Esophagus squamous epithelium (tissue), 5 donors: Measurements from ENCODE around the gene BZW1. TPM values are rescaled to one million over a fixed set of nuclear protein-coding genes. Genes with fewer than 3 reads are reported as not detected.
A peak's percentile ranks its signal among the peaks of the same experiment; 100 is the strongest.

Experiments used
- DNase-seq: peaks from one replicate; lab custom pipeline; 2025; lab: John Stamatoyannopoulos, UW
- H3K27ac ChIP-seq, 4 donors: fragments of 200-600 bp; sonication (generic); one replicate each; pipeline ENCODE4 v1.5.1; 2016 to 2019; ENCODE audit warnings: mild to moderate bottlenecking in 1 of 4
- H3K27me3 ChIP-seq, 4 donors: fragments of 200-600 bp; sonication (generic); 1 replicate in 3 of 4; 2 replicates in 1 of 4; pipeline versions ENCODE4 v1.5.1 to v1.6.0; 2017 to 2021; ENCODE audit warnings: antibody characterized with exemption in 1 of 4
- H3K36me3 ChIP-seq, 3 donors: fragments of 200-600 bp; sonication (generic); one replicate each; pipeline ENCODE4 v1.5.1; 2016 to 2019
- H3K4me1 ChIP-seq, 3 donors: fragments of 200-600 bp; sonication (generic); one replicate each; pipeline ENCODE4 v1.5.1; 2017 to 2019
- H3K4me3 ChIP-seq, 4 donors: fragments of 200-600 bp; sonication (generic); 1 replicate in 3 of 4; 2 replicates in 1 of 4; pipeline ENCODE4 v1.5.1; 2016 to 2019; ENCODE audit warnings: mild to moderate bottlenecking in 2 of 4, moderate library complexity in 1 of 4
- H3K9me3 ChIP-seq, 3 donors: fragments of 200-600 bp; sonication (generic); one replicate each; pipeline ENCODE4 v1.5.1; 2016 to 2019
- CTCF ChIP-seq, 6 experiments: fragments of 450-650 bp in 4 of 6; fragments of 200-600 bp in 2 of 6; sonication (generic) in 2 of 6; IDR thresholded peaks; one replicate each; pipeline ENCODE4 v1.5.1; 2016 to 2019; ENCODE audit warnings: antibody characterized with exemption in 6 of 6, mild to moderate bottlenecking in 4 of 6, moderate library complexity in 4 of 6
- POLR2A ChIP-seq, 4 donors: fragments of 450-650 bp; IDR thresholded peaks; one replicate each; pipeline ENCODE4 v1.6.1; 2017; ENCODE audit warnings: antibody characterized with exemption in 4 of 4, mild to moderate bottlenecking in 4 of 4, moderate library complexity in 3 of 4
- WGBS, 2 donors: methylation state at CpG; one replicate each; pipeline ENCODE4 v1.1.5; 2018; 5-methylcytosine and 5-hydroxymethylcytosine counted together
- intact Hi-C: fragments of 100-400 bp; cut with DNase I; formaldehyde crosslinking; loops from one replicate; pipeline ENCODE4 v1.15.0; 2022
- total RNA-seq, 4 donors: library from RNA; depleted of rRNA; stranded (reverse); fragments of >200 nt; gene quantifications; one replicate each; pipeline ENCODE4 v1.1.0, GENCODE V29; 2016
- donor health status: DM: yes; HTN: yes; CAD: no.

Gene BZW1
- total RNA-seq, 4 donors from 2014 or later = 129 to 303 (median 251) TPM

DNA sequence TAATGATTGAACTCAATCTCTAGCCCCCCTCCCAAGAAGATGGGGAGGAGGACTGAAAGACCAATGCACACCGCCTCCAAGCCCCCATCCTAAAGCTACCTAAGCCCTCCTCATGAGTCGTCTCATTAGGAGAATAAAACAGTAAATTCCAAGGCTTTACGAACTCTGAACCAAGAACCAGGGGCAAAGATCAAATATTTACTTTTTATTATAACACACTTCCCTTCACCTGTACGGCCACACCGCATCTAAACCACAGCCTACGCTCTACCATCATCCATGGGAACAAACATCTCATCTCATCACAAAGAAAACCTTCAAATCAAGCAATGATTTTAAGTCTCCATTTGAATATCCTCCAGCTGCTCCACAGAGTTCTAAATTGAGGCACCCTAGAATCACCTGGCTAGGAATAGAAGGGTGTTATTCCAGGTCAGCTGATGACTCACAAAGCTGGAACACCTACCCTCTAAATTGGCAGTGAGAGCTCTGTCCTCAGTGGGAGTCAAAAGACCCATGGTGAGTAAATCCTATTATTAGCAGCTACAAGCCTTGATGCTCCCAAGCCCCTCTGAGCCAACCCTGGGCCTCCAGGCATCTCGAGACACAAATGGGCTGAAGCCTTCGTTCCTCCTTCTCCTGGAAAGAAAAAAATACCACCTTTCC is 45.6 kb upstream of the BZW1 start:
- no peak for DNase-seq
- Histone ChIP-seq H3K36me3 (no peaks in the 10 kb centered on the region), H3K4me3 (no peak overlapping the region), H3K27me3 (no peaks in the 10 kb centered on the region), H3K4me1 (peaks cover 0 to 33% (median 18%) of the 10 kb centered on the region in 3 donors), H3K9me3 (no peaks in the 10 kb centered on the region), H3K27ac (peak overlapping the region in 3 of 4 donors; percentile 31 to 69 (median 60))
- no peak for TF ChIP-seq CTCF (IDR thresholded peaks at IDR 0.05)
- TF ChIP-seq POLR2A (IDR thresholded peaks at IDR 0.05) = no peak
- intact Hi-C loops = no loop called here
- 41 to 57% methylated on average over 7 to 8 of the region's 8 CpGs for WGBS, 2 donors

DNA sequence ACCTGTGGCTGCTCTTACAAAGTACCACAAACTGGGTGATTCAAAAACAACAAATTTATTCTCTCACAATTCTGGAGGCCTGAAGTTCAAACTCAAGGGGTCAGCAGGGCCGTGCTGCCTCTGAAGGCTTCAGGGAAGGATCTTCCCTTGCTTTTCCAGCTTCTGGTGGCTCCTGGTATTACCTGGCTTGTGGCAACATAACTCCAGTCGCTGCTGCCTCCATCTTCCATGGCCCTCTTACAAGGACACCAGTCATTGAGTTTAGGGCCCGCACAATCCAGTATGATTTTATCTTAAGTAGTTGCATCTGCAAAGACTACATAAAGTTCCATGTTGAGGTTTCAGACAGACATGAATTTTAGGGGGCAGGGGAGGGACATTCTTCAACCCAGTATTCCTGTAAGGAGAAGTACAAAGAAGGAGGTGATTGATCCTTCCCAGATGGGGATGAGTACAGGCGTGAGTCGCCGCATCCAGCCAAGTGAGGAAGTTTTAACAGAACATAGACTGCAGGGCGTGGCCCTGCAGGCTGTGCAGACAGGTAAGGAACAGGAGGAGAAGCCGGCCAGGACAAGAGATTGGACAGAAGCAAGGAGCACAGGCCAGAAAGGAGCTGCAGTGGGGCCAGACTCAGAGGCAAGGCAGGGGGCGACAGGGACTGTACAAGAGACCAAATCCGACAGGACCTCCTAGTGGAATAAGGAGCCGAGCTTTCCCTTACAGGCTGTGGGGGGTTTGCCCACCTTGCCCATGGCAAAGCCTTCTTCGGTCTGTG is 44.4 kb upstream of the BZW1 start:
- WGBS, 2 donors = 48 to 56% methylated on average over 9 to 12 of the region's 12 CpGs
- no peak for DNase-seq
- no peak for TF ChIP-seq CTCF (IDR thresholded peaks at IDR 0.05)
- no peak for TF ChIP-seq POLR2A (IDR thresholded peaks at IDR 0.05)
- no peaks in the 10 kb centered on the region for H3K36me3 ChIP-seq
- H3K27me3 ChIP-seq = no peaks in the 10 kb centered on the region
- peaks cover 0 to 33% (median 18%) of the 10 kb centered on the region in 3 donors for H3K4me1 ChIP-seq
- H3K4me3 ChIP-seq = no peak overlapping the region
- peak overlapping the region in 1 of 4 donors; percentile 14 for H3K27ac ChIP-seq
- intact Hi-C loops = no loop called here
- no peaks in the 10 kb centered on the region for H3K9me3 ChIP-seq

DNA sequence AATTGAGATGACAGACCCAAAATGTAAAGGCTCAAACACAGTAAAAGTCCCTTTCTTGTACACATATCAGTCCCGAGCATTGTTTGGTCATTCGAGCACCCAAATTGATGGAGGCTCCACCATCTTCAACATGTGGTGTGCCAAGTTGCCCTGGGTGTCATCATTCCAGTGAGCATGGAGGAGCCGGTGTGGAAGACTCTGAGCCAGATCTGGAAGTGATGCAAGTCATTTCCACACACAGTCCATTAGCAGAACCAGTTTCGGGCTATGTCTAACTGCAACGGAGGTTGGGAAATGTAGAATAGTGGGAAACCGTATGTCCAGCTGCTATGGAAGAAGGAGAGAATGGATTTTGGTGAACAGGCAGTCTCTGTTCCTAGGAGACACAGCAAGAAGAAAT is 40.9 kb upstream of the BZW1 start:
- TF ChIP-seq CTCF (IDR thresholded peaks at IDR 0.05) = no peak
- TF ChIP-seq POLR2A (IDR thresholded peaks at IDR 0.05) = no peak
- Histone ChIP-seq H3K4me3 (no peak overlapping the region), H3K27me3 (no peaks in the 10 kb centered on the region), H3K36me3 (no peaks in the 10 kb centered on the region), H3K4me1 (peaks cover 0 to 21% (median 9%) of the 10 kb centered on the region in 3 donors), H3K27ac (no peak overlapping the region), H3K9me3 (no peaks in the 10 kb centered on the region)
- intact Hi-C loops = no loop called here
- DNase-seq = no peak
- 52 to 74% methylated on average over 5 to 6 of the region's 6 CpGs for WGBS, 2 donors

GRCh38 chr2:200772620-200773019 is 39.1 kb upstream of the BZW1 start:
- H3K36me3 ChIP-seq = no peaks in the 10 kb centered on the region
- no peak overlapping the region for H3K4me3 ChIP-seq
- H3K27me3 ChIP-seq = no peaks in the 10 kb centered on the region
- no peak overlapping the region for H3K27ac ChIP-seq
- peaks cover 0 to 3% (median 0%) of the 10 kb centered on the region in 3 donors for H3K4me1 ChIP-seq
- intact Hi-C loops = no loop called here
- no peaks in the 10 kb centered on the region for H3K9me3 ChIP-seq
- TF ChIP-seq POLR2A (IDR thresholded peaks at IDR 0.05) (no peak), CTCF (IDR thresholded peaks at IDR 0.05) (no peak)
- 79 to 88% methylated on average over 2 of the region's 2 CpGs for WGBS, 2 donors
- DNase-seq = no peak

- 58 to 81% methylated on average over 1 of the region's 1 CpG for WGBS, 2 donors
- no peak for TF ChIP-seq POLR2A (IDR thresholded peaks at IDR 0.05)
- no peak for TF ChIP-seq CTCF (IDR thresholded peaks at IDR 0.05)
- no peaks in the 10 kb centered on the region for H3K27me3 ChIP-seq
- no peaks in the 10 kb centered on the region for H3K9me3 ChIP-seq
- H3K36me3 ChIP-seq = no peaks in the 10 kb centered on the region
- no peak overlapping the region for H3K4me3 ChIP-seq
- H3K4me1 ChIP-seq = no peaks in the 10 kb centered on the region
- H3K27ac ChIP-seq = no peak overlapping the region
- intact Hi-C loops = no loop called here
- DNase-seq = no peak
These were observed 38.6 kb upstream of the BZW1 start for GRCh38 chr2:200773083-200773482.
